ENCODE results near the gene LHPP.

The LHPP gene

GRCh38 chr10:124651402-124651891, 189.8 kb downstream of the LHPP start:
- H3K18ac ChIP-seq (ENCODE audit: low read length): peak overlapping the region; percentile 86
- H3K79me1 ChIP-seq (ENCODE audit: low read depth, low read length): peaks cover 13% of the 10 kb centered on the region
- H2BK5ac ChIP-seq (ENCODE audit: low read length): peak overlapping the region; percentile 7
- no peak overlapping the region for H3K4me3 ChIP-seq (ENCODE audit: low read length in 2 of 2)
- no peak overlapping the region for H4K91ac ChIP-seq (ENCODE audit: low read depth, low read length, poor library complexity)
- no peak overlapping the region for H2AFZ ChIP-seq (ENCODE audit: low read length)
- no peaks in the 10 kb centered on the region for H3K9me3 ChIP-seq (replicated peaks in 1 of 2; ENCODE audit: control insufficient read depth in 2 of 2, insufficient read depth in 1 of 2, low read depth in 1 of 2, low read length in 2 of 2)
- no peak overlapping the region for H4K8ac ChIP-seq (ENCODE audit: low read depth, low read length)
- WGBS, 2 donors (ENCODE audit: extremely low coverage in 2 of 2, insufficient read length in 2 of 2, insufficient replicate concordance in 1 of 2): no CpG with 5 or more reads among the region's 14 CpGs
- H3K23ac ChIP-seq (ENCODE audit: low read depth, low read length, poor library complexity): no peak overlapping the region
- peak overlapping the region; percentile 57 for H2AK5ac ChIP-seq (ENCODE audit: low read depth, low read length)
- no peak overlapping the region for H3K4ac ChIP-seq (ENCODE audit: low read length)
- H2BK120ac ChIP-seq (ENCODE audit: low read depth, low read length): no peak overlapping the region
- DNase-seq (ENCODE audit: low spot score): no peak
- H3K27me3 ChIP-seq (ENCODE audit: control insufficient read depth in 3 of 3, insufficient read depth in 3 of 3, low read depth in 1 of 3, low read length in 3 of 3): no peaks in the 10 kb centered on the region
- peak overlapping the region; percentile 44 for H3K9ac ChIP-seq (ENCODE audit: low read depth, low read length, poor library complexity)
- H2BK12ac ChIP-seq (ENCODE audit: low read length): peak overlapping the region; percentile 36
- peak overlapping the region; percentile 34 for H2BK15ac ChIP-seq (ENCODE audit: low read length)
- H3K27ac ChIP-seq (replicated peaks; ENCODE audit: low read length): no peak overlapping the region
- H3K4me2 ChIP-seq (ENCODE audit: insufficient read depth, low read length, poor library complexity, severe bottlenecking): no peak overlapping the region
- no peak overlapping the region for H3K14ac ChIP-seq (ENCODE audit: low read length)
- peaks cover 8 to 27% of the 10 kb centered on the region in 2 donors for H3K36me3 ChIP-seq (replicated peaks in 1 of 2; ENCODE audit: control insufficient read depth in 2 of 2, insufficient read depth in 2 of 2, low read length in 2 of 2)
- peaks cover 8 to 34% of the 10 kb centered on the region in 2 donors for H3K4me1 ChIP-seq (ENCODE audit: control insufficient read depth in 2 of 2, insufficient read depth in 1 of 2, low read depth in 1 of 2, low read length in 2 of 2)

DNA sequence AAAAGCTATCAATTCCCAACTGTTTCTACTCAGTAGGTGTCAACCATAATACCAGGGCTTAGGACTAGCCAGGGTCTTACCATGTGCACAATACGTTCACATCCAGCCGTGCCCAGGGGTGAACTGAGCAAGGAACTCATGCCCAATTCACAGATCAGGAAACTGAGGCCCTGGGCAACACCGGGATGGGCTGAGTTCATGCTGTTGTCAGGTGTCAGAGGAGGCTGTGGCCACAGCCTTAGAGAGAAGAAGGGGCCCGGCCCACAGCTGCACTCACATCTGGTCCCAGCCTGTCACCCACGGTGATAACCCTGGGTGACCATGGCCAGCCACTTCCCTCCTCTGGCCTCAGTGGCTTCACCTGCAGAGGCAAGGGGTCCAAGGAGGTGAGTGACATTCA, 190.6 kb downstream of the LHPP start:
- no peak overlapping the region for H3K4me3 ChIP-seq (ENCODE audit: low read length in 2 of 2)
- H3K14ac ChIP-seq (ENCODE audit: low read length): no peak overlapping the region
- H2BK15ac ChIP-seq (ENCODE audit: low read length): no peak overlapping the region
- H3K4me1 ChIP-seq (ENCODE audit: control insufficient read depth in 2 of 2, insufficient read depth in 1 of 2, low read depth in 1 of 2, low read length in 2 of 2): peaks cover 8 to 34% of the 10 kb centered on the region in 2 donors
- no peak overlapping the region for H3K23ac ChIP-seq (ENCODE audit: low read depth, low read length, poor library complexity)
- H3K9ac ChIP-seq (ENCODE audit: low read depth, low read length, poor library complexity): no peak overlapping the region
- H2AK5ac ChIP-seq (ENCODE audit: low read depth, low read length): no peak overlapping the region
- H3K79me1 ChIP-seq (ENCODE audit: low read depth, low read length): peaks cover 13% of the 10 kb centered on the region
- H3K27me3 ChIP-seq (ENCODE audit: control insufficient read depth in 3 of 3, insufficient read depth in 3 of 3, low read depth in 1 of 3, low read length in 3 of 3): no peaks in the 10 kb centered on the region
- H3K36me3 ChIP-seq (replicated peaks in 1 of 2; ENCODE audit: control insufficient read depth in 2 of 2, insufficient read depth in 2 of 2, low read length in 2 of 2): peaks cover 8 to 29% of the 10 kb centered on the region in 2 donors
- no peak overlapping the region for H3K27ac ChIP-seq (replicated peaks; ENCODE audit: low read length)
- H4K91ac ChIP-seq (ENCODE audit: low read depth, low read length, poor library complexity): no peak overlapping the region
- no peak for DNase-seq (ENCODE audit: low spot score)
- no CpG with 5 or more reads among the region's 5 CpGs for WGBS, 2 donors (ENCODE audit: extremely low coverage in 2 of 2, insufficient read length in 2 of 2, insufficient replicate concordance in 1 of 2)
- no peak overlapping the region for H4K8ac ChIP-seq (ENCODE audit: low read depth, low read length)
- H2BK120ac ChIP-seq (ENCODE audit: low read depth, low read length): no peak overlapping the region
- H3K18ac ChIP-seq (ENCODE audit: low read length): no peak overlapping the region
- H2BK12ac ChIP-seq (ENCODE audit: low read length): no peak overlapping the region
- no peak overlapping the region for H2AFZ ChIP-seq (ENCODE audit: low read length)
- H3K4me2 ChIP-seq (ENCODE audit: insufficient read depth, low read length, poor library complexity, severe bottlenecking): no peak overlapping the region
- no peaks in the 10 kb centered on the region for H3K9me3 ChIP-seq (replicated peaks in 1 of 2; ENCODE audit: control insufficient read depth in 2 of 2, insufficient read depth in 1 of 2, low read depth in 1 of 2, low read length in 2 of 2)
- no peak overlapping the region for H2BK5ac ChIP-seq (ENCODE audit: low read length)
- no peak overlapping the region for H3K4ac ChIP-seq (ENCODE audit: low read length)

DNA sequence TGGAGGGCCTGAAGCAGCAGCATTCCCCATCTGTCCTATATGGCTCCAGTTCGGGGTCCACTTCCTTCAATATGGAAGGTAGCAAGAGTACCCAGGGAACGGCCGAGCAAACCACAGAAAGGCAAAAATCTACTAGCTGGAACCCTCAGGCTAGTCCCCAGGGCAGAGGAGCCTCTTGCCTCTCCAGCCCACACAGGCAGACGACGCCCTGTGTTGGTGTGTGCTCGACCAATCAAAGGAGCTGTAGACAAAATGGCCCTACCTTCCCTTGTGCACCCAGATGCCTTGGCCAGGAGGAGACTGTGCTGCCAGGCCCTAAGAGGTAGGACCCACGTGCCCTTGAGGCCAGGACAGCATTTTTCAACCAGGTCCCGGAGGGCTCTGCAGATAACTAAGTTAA, 191.1 kb downstream of the LHPP start:
- peaks cover 11% of the 10 kb centered on the region for H3K79me1 ChIP-seq (ENCODE audit: low read depth, low read length)
- no CpG with 5 or more reads among the region's 8 CpGs for WGBS, 2 donors (ENCODE audit: extremely low coverage in 2 of 2, insufficient read length in 2 of 2, insufficient replicate concordance in 1 of 2)
- H3K4me1 ChIP-seq (ENCODE audit: control insufficient read depth in 2 of 2, insufficient read depth in 1 of 2, low read depth in 1 of 2, low read length in 2 of 2): peaks cover 8 to 34% of the 10 kb centered on the region in 2 donors
- no peak overlapping the region for H3K4me2 ChIP-seq (ENCODE audit: insufficient read depth, low read length, poor library complexity, severe bottlenecking)
- H2BK15ac ChIP-seq (ENCODE audit: low read length): no peak overlapping the region
- no peak overlapping the region for H3K9ac ChIP-seq (ENCODE audit: low read depth, low read length, poor library complexity)
- no peak overlapping the region for H3K23ac ChIP-seq (ENCODE audit: low read depth, low read length, poor library complexity)
- H2BK12ac ChIP-seq (ENCODE audit: low read length): no peak overlapping the region
- H2BK5ac ChIP-seq (ENCODE audit: low read length): no peak overlapping the region
- H4K91ac ChIP-seq (ENCODE audit: low read depth, low read length, poor library complexity): no peak overlapping the region
- H4K8ac ChIP-seq (ENCODE audit: low read depth, low read length): no peak overlapping the region
- no peak overlapping the region for H3K14ac ChIP-seq (ENCODE audit: low read length)
- no peaks in the 10 kb centered on the region for H3K27me3 ChIP-seq (ENCODE audit: control insufficient read depth in 3 of 3, insufficient read depth in 3 of 3, low read depth in 1 of 3, low read length in 3 of 3)
- H2AK5ac ChIP-seq (ENCODE audit: low read depth, low read length): no peak overlapping the region
- H3K9me3 ChIP-seq (replicated peaks in 1 of 2; ENCODE audit: control insufficient read depth in 2 of 2, insufficient read depth in 1 of 2, low read depth in 1 of 2, low read length in 2 of 2): no peaks in the 10 kb centered on the region
- no peak overlapping the region for H3K4ac ChIP-seq (ENCODE audit: low read length)
- H3K36me3 ChIP-seq (replicated peaks in 1 of 2; ENCODE audit: control insufficient read depth in 2 of 2, insufficient read depth in 2 of 2, low read length in 2 of 2): peaks cover 8 to 29% of the 10 kb centered on the region in 2 donors
- no peak overlapping the region for H3K18ac ChIP-seq (ENCODE audit: low read length)
- no peak overlapping the region for H2BK120ac ChIP-seq (ENCODE audit: low read depth, low read length)
- DNase-seq (ENCODE audit: low spot score): no peak
- no peak overlapping the region for H3K4me3 ChIP-seq (ENCODE audit: low read length in 2 of 2)
- no peak overlapping the region for H3K27ac ChIP-seq (replicated peaks; ENCODE audit: low read length)
- H2AFZ ChIP-seq (ENCODE audit: low read length): no peak overlapping the region

DNA sequence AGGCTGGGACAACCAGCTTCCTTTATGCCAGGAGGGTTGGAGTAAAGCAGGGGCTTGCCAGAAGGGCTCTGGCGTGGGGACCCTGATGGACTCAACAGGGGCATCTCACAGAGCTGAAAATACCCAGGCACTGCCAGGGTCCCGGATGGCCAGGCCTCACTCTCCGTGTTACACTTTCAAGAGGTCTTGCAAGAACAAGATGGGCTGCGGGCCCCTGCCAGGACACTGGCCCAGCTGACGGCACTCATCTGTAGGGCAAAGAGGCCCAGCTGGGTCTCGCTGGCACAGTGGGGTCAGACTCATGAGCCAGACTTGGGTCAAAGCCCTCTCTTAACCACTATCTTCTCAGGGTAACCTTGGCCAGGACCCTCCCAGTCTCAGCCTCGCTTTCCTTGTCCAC, 191.7 kb downstream of the LHPP start:
- H3K9me3 ChIP-seq (replicated peaks in 1 of 2; ENCODE audit: control insufficient read depth in 2 of 2, insufficient read depth in 1 of 2, low read depth in 1 of 2, low read length in 2 of 2): no peaks in the 10 kb centered on the region
- H2AFZ ChIP-seq (ENCODE audit: low read length): no peak overlapping the region
- H3K4ac ChIP-seq (ENCODE audit: low read length): peak overlapping the region; percentile 37
- H3K9ac ChIP-seq (ENCODE audit: low read depth, low read length, poor library complexity): no peak overlapping the region
- peaks cover 8 to 29% of the 10 kb centered on the region in 2 donors for H3K36me3 ChIP-seq (replicated peaks in 1 of 2; ENCODE audit: control insufficient read depth in 2 of 2, insufficient read depth in 2 of 2, low read length in 2 of 2)
- H3K4me1 ChIP-seq (ENCODE audit: control insufficient read depth in 2 of 2, insufficient read depth in 1 of 2, low read depth in 1 of 2, low read length in 2 of 2): peaks cover 8 to 32% of the 10 kb centered on the region in 2 donors
- DNase-seq (ENCODE audit: low spot score): no peak
- H2AK5ac ChIP-seq (ENCODE audit: low read depth, low read length): peak overlapping the region; percentile 42
- no peak overlapping the region for H3K14ac ChIP-seq (ENCODE audit: low read length)
- no peak overlapping the region for H4K8ac ChIP-seq (ENCODE audit: low read depth, low read length)
- no peak overlapping the region for H2BK12ac ChIP-seq (ENCODE audit: low read length)
- WGBS, 2 donors (ENCODE audit: extremely low coverage in 2 of 2, insufficient read length in 2 of 2, insufficient replicate concordance in 1 of 2): no CpG with 5 or more reads among the region's 7 CpGs
- no peak overlapping the region for H2BK5ac ChIP-seq (ENCODE audit: low read length)
- H3K18ac ChIP-seq (ENCODE audit: low read length): peak overlapping the region; percentile 25
- H3K27ac ChIP-seq (replicated peaks; ENCODE audit: low read length): no peak overlapping the region
- H3K4me3 ChIP-seq (ENCODE audit: low read length in 2 of 2): no peak overlapping the region
- H3K23ac ChIP-seq (ENCODE audit: low read depth, low read length, poor library complexity): no peak overlapping the region
- H3K4me2 ChIP-seq (ENCODE audit: insufficient read depth, low read length, poor library complexity, severe bottlenecking): no peak overlapping the region
- no peak overlapping the region for H2BK120ac ChIP-seq (ENCODE audit: low read depth, low read length)
- no peaks in the 10 kb centered on the region for H3K27me3 ChIP-seq (ENCODE audit: control insufficient read depth in 3 of 3, insufficient read depth in 3 of 3, low read depth in 1 of 3, low read length in 3 of 3)
- H4K91ac ChIP-seq (ENCODE audit: low read depth, low read length, poor library complexity): no peak overlapping the region
- no peak overlapping the region for H2BK15ac ChIP-seq (ENCODE audit: low read length)
- peaks cover 9% of the 10 kb centered on the region for H3K79me1 ChIP-seq (ENCODE audit: low read depth, low read length)

Data from neuronal stem cell (in vitro differentiated cells).